ENCODE data around the gene RASSF6.

DNA sequence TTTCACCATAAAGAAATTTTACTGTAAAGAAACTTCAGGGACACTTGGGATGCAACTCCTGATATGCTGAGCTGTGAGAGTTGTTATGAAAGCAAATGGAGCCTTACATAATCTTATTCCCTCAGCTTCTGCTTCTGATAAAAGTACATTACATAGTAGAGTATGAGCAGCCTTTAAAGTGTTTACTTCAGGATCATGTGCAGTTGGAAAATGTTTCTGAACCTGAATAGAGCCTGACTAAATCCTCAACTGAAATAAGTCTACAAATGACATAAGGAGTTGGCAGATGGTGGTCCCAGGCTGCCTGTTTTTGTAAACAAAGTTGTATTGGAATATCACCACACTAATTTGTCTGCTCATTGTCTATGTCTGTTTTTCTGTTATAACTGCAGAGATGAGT lies 19.3 kb downstream of the RASSF6 start:
- TF ChIP-seq, protein P1, sequence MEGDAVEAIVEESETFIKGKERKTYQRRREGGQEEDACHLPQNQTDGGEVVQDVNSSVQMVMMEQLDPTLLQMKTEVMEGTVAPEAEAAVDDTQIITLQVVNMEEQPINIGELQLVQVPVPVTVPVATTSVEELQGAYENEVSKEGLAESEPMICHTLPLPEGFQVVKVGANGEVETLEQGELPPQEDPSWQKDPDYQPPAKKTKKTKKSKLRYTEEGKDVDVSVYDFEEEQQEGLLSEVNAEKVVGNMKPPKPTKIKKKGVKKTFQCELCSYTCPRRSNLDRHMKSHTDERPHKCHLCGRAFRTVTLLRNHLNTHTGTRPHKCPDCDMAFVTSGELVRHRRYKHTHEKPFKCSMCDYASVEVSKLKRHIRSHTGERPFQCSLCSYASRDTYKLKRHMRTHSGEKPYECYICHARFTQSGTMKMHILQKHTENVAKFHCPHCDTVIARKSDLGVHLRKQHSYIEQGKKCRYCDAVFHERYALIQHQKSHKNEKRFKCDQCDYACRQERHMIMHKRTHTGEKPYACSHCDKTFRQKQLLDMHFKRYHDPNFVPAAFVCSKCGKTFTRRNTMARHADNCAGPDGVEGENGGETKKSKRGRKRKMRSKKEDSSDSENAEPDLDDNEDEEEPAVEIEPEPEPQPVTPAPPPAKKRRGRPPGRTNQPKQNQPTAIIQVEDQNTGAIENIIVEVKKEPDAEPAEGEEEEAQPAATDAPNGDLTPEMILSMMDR (IDR thresholded peaks at IDR 0.05) = no peak
- no peak for TF ChIP-seq ZFX (IDR thresholded peaks at IDR 0.05; ENCODE audit: borderline replicate concordance)
